Fibroblast of the aortic adventitia (primary cell): Measurements from ENCODE around the gene AGFG1. TPM values are rescaled to one million over a fixed set of nuclear protein-coding genes. Genes with fewer than 3 reads are reported as not detected.

Experiments
- DNase-seq: peaks from one replicate; pipeline ENCODE4 v3.0.0-alpha.2; 2010; ENCODE audit warnings: low read depth
- H3K4me3 ChIP-seq: 2 replicates; pipeline ENCODE4 v1.5.1; 2011; ENCODE audit warnings: low read depth, mild to moderate bottlenecking, control low read depth, low read length, moderate library complexity
- total RNA-seq: library from RNA; depleted of rRNA; stranded (reverse); fragments of >200 nt; gene quantifications from 2 replicates; pipeline ENCODE4 v1.2.3, GENCODE V29; 2012; ENCODE audit warnings: low replicate concordance
- TF ChIP-seq, protein P1 (sequence below): IDR thresholded peaks from 2 replicates; pipeline ENCODE4 v1.5.1; 2011; ENCODE audit warnings: mild to moderate bottlenecking, low read length, control low read depth, inconsistent platforms; ENCODE audit not compliant: insufficient read depth

Gene AGFG1
- total RNA-seq, 1 donor: 81.3 TPM

DNA sequence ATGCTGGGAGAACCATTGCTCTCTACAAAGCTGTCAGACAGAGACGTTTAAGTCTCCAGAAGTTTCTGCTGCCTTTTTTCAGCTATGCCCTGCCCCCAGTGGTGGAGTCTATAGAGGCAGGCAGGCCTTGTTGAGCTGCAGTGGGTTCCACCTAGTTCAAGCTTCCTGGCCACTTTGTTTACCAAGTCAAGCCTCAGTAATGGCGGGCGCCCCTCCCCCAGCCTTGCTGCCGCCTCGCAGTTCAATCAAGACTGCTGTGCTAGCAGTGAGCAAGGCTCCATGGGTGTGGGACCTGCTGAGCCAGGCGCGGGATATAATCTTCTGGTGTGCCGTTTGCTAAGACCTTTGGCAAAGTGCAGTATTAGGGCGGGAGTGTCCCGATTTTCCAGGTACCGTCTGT is 74.0 kb downstream of the AGFG1 start:
- TF ChIP-seq, protein P1, sequence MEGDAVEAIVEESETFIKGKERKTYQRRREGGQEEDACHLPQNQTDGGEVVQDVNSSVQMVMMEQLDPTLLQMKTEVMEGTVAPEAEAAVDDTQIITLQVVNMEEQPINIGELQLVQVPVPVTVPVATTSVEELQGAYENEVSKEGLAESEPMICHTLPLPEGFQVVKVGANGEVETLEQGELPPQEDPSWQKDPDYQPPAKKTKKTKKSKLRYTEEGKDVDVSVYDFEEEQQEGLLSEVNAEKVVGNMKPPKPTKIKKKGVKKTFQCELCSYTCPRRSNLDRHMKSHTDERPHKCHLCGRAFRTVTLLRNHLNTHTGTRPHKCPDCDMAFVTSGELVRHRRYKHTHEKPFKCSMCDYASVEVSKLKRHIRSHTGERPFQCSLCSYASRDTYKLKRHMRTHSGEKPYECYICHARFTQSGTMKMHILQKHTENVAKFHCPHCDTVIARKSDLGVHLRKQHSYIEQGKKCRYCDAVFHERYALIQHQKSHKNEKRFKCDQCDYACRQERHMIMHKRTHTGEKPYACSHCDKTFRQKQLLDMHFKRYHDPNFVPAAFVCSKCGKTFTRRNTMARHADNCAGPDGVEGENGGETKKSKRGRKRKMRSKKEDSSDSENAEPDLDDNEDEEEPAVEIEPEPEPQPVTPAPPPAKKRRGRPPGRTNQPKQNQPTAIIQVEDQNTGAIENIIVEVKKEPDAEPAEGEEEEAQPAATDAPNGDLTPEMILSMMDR: peak; percentile 19
- DNase-seq: no peak
- no peak overlapping the region for H3K4me3 ChIP-seq

GRCh38 chr2:227551836-227552235 is 79.9 kb downstream of the AGFG1 start:
- TF ChIP-seq, protein P1: no peak

GRCh38 chr2:227562581-227562980 is 90.6 kb downstream of the AGFG1 start:
- no peak for DNase-seq
- H3K4me3 ChIP-seq: no peak overlapping the region
- TF ChIP-seq, protein P1: no peak

More at GRCh38 chr2:227551836-227552235, 79.9 kb downstream of the AGFG1 start:
- DNase-seq: no peak
- no peak overlapping the region for H3K4me3 ChIP-seq

GRCh38 chr2:227565080-227565479 is 93.1 kb downstream of the AGFG1 start:
- no peak for DNase-seq
- no peak overlapping the region for H3K4me3 ChIP-seq
- TF ChIP-seq, protein P1: no peak

GRCh38 chr2:227566012-227566411 is 94.1 kb downstream of the AGFG1 start:
- TF ChIP-seq, protein P1: no peak
- no peak for DNase-seq

GRCh38 chr2:227568852-227569169 is 96.9 kb downstream of the AGFG1 start:
- H3K4me3 ChIP-seq: no peak overlapping the region
- TF ChIP-seq, protein P1: no peak
- DNase-seq: no peak

More at GRCh38 chr2:227566012-227566411, 94.1 kb downstream of the AGFG1 start:
- no peak overlapping the region for H3K4me3 ChIP-seq

DNA sequence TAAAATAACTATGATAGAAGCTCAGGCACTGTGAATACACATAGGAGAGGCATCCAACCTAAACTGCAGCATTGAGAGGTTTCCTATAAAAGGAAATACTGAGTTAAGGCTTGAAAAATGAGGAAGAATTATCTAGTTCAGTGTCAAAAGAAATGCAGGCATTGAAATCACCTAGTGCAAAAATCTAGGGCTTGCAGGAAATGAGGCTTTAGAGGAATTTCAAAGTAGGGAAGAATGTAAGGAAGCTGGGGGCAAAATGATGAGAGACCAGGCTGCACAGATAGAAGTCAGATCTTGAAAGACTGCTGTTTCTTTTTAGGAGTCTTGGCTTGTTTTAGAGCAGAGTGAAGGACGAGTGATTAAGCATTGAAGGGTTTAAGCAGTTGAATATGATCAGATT is 98.7 kb downstream of the AGFG1 start:
- TF ChIP-seq, protein P1: no peak
- H3K4me3 ChIP-seq: no peak overlapping the region
- DNase-seq: no peak
